Smooth muscle cell (in vitro differentiated cells): ENCODE results near the gene ZNF568. TPM values are rescaled to one million over a fixed set of nuclear protein-coding genes. Genes with fewer than 3 reads are reported as not detected.

Experiments used
- DNase-seq: peaks from one replicate; lab custom pipeline; 2025; ENCODE audit not compliant: unreplicated experiment; lab: John Stamatoyannopoulos, UW
- H2AFZ ChIP-seq: fragments of 200-600 bp; sonication (generic); 2 replicates; pipeline ENCODE4 v1.6.0; 2016; ENCODE audit warnings: antibody characterized with exemption, low read depth, mild to moderate bottlenecking
- H3F3A ChIP-seq: fragments of 200-600 bp; sonication (generic); 2 replicates; pipeline ENCODE4 v1.6.0; 2017; ENCODE audit warnings: antibody characterized with exemption, low read depth
- H3K27ac ChIP-seq: fragments of 200-600 bp; sonication (generic); 2 replicates; pipeline ENCODE4 v1.5.1; 2016; ENCODE audit warnings: low read depth, mild to moderate bottlenecking
- H3K27me3 ChIP-seq: fragments of 200-600 bp; sonication (generic); 2 replicates; pipeline ENCODE4 v1.6.1; 2016; ENCODE audit warnings: low read depth, mild to moderate bottlenecking
- H3K36me3 ChIP-seq: fragments of 200-600 bp; sonication (generic); 2 replicates; pipeline ENCODE4 v1.5.1; 2016; ENCODE audit warnings: low read depth
- H3K4me1 ChIP-seq: fragments of 200-600 bp; sonication (generic); 2 replicates; pipeline ENCODE4 v1.5.1; 2016; ENCODE audit warnings: low read depth
- H3K4me2 ChIP-seq: fragments of 200-600 bp; sonication (generic); 2 replicates; pipeline ENCODE4 v1.6.0; 2016; ENCODE audit warnings: mild to moderate bottlenecking
- H3K4me3 ChIP-seq: fragments of 200-600 bp; sonication (generic); 2 replicates; pipeline ENCODE4 v1.5.1; 2016; ENCODE audit warnings: mild to moderate bottlenecking
- H3K79me2 ChIP-seq: fragments of 200-600 bp; sonication (generic); 2 replicates; pipeline ENCODE4 v1.6.0; 2016; ENCODE audit warnings: low read depth, mild to moderate bottlenecking
- H3K9ac ChIP-seq: fragments of 200-600 bp; sonication (generic); 2 replicates; pipeline ENCODE4 v1.6.0; 2016; ENCODE audit warnings: low read depth
- H3K9me3 ChIP-seq: fragments of 200-600 bp; sonication (generic); replicated peaks from 2 replicates; pipeline ENCODE4 v1.5.1; 2016; ENCODE audit warnings: low read depth
- H4K20me1 ChIP-seq: fragments of 200-600 bp; sonication (generic); 2 replicates; pipeline ENCODE4 v1.6.0; 2016; ENCODE audit warnings: low read depth
- WGBS: methylation state at CpG from one replicate; pipeline ENCODE4 v1.1.7; 2016; ENCODE audit warnings: low lambda C conversion rate; 5-methylcytosine and 5-hydroxymethylcytosine counted together
- polyA plus RNA-seq: library from polyadenylated mRNA; unstranded; fragments of >200 nt; fragmentation: Nextera tagmentation; extraction: Ambion mirVana; gene quantifications from 2 replicates; pipeline ENCODE4 v1.2.1, GENCODE V29; 2016
- total RNA-seq: library from RNA; depleted of rRNA; stranded (reverse); fragments of >200 nt; gene quantifications from 2 replicates; pipeline ENCODE4 v1.2.3, GENCODE V29; 2014
- TF ChIP-seq, protein P1 (sequence below): fragments of 200-600 bp; sonication (generic); IDR thresholded peaks from 2 replicates; pipeline ENCODE4 v1.5.1; 2017; ENCODE audit warnings: borderline replicate concordance, mild to moderate bottlenecking, antibody characterized with exemption; ENCODE audit not compliant: insufficient read depth, poor library complexity, severe bottlenecking

ZNF568 gene
- total and polyA plus RNA-seq, 2 experiments from 2014 or later = 4.3 to 5.8 TPM

DNA sequence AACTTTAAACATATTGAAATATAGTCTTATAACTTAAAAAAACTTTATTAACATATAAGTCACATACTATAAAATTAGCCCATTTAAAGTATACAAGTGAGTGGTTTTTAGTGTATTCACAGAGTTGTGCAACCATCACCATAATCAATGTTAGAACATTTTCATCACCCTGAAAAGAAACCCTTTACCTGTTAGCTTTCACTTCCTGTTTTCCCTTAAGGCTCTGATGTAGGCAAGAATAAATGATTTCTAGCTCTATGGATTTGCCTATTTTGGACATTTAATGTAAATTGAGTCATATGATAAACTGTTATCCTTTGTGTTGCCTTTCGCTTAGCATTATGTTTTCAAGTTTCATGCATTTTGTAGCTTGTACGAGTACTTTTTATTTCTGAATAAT is 15.6 kb downstream of the ZNF568 start:
- 95% methylated on average over 2 of the region's 2 CpGs for WGBS
- no peak overlapping the region for H3K27ac ChIP-seq
- H3K27me3 ChIP-seq = no peaks in the 10 kb centered on the region
- H3K9me3 ChIP-seq = peaks cover 33% of the 10 kb centered on the region
- no peak overlapping the region for H3K9ac ChIP-seq
- no peak overlapping the region for H2AFZ ChIP-seq
- H4K20me1 ChIP-seq = no peaks in the 10 kb centered on the region
- no peaks in the 10 kb centered on the region for H3F3A ChIP-seq
- TF ChIP-seq, protein P1, sequence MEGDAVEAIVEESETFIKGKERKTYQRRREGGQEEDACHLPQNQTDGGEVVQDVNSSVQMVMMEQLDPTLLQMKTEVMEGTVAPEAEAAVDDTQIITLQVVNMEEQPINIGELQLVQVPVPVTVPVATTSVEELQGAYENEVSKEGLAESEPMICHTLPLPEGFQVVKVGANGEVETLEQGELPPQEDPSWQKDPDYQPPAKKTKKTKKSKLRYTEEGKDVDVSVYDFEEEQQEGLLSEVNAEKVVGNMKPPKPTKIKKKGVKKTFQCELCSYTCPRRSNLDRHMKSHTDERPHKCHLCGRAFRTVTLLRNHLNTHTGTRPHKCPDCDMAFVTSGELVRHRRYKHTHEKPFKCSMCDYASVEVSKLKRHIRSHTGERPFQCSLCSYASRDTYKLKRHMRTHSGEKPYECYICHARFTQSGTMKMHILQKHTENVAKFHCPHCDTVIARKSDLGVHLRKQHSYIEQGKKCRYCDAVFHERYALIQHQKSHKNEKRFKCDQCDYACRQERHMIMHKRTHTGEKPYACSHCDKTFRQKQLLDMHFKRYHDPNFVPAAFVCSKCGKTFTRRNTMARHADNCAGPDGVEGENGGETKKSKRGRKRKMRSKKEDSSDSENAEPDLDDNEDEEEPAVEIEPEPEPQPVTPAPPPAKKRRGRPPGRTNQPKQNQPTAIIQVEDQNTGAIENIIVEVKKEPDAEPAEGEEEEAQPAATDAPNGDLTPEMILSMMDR = no peak
- peaks cover 44% of the 10 kb centered on the region for H3K36me3 ChIP-seq
- no peak for DNase-seq
- H3K79me2 ChIP-seq = no peaks in the 10 kb centered on the region
- H3K4me3 ChIP-seq = no peak overlapping the region
- no peaks in the 10 kb centered on the region for H3K4me1 ChIP-seq
- no peak overlapping the region for H3K4me2 ChIP-seq

DNA sequence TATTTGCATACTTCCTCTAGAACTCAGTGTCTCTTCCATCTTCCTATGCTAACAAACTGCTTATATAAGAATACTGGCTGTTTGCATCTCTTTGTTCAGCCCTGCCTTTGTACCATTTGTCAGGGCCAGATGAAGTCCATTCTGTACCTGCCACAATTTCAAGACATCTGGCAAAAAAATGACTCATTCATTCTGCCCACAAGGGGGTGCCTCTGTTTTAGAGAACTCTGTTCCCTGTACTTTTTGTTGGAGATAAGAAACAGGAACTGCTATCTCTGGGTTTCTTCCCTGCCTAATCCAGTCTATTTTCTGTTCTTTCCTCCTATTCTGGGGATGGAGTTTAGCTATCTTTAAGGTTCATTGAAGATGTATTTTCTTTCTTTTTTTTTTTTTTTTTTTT is 23.0 kb downstream of the ZNF568 start:
- Histone ChIP-seq H3K36me3 (peaks cover 60% of the 10 kb centered on the region), H2AFZ (no peak overlapping the region), H3K79me2 (no peaks in the 10 kb centered on the region), H3F3A (no peaks in the 10 kb centered on the region), H4K20me1 (no peaks in the 10 kb centered on the region), H3K27ac (no peak overlapping the region), H3K4me2 (no peak overlapping the region), H3K9me3 (peaks cover 32% of the 10 kb centered on the region), H3K9ac (no peak overlapping the region), H3K4me1 (no peaks in the 10 kb centered on the region), H3K27me3 (no peaks in the 10 kb centered on the region), H3K4me3 (no peak overlapping the region)
- DNase-seq = no peak
- TF ChIP-seq, protein P1 = no peak

GRCh38 chr19:36950335-36951119 is 34.4 kb downstream of the ZNF568 start:
- 97% methylated on average over 5 of the region's 5 CpGs for WGBS
- H2AFZ ChIP-seq = no peak overlapping the region
- H3F3A ChIP-seq = no peaks in the 10 kb centered on the region
- no peaks in the 10 kb centered on the region for H3K4me1 ChIP-seq
- H3K9me3 ChIP-seq = peaks cover 48% of the 10 kb centered on the region
- TF ChIP-seq, protein P1 = no peak
- H3K9ac ChIP-seq = no peak overlapping the region
- no peaks in the 10 kb centered on the region for H3K27me3 ChIP-seq
- H3K36me3 ChIP-seq = peaks cover 44% of the 10 kb centered on the region
- H3K79me2 ChIP-seq = no peaks in the 10 kb centered on the region
- H3K27ac ChIP-seq = no peak overlapping the region
- DNase-seq = no peak
- no peak overlapping the region for H3K4me2 ChIP-seq
- no peak overlapping the region for H3K4me3 ChIP-seq
- H4K20me1 ChIP-seq = no peaks in the 10 kb centered on the region

DNA sequence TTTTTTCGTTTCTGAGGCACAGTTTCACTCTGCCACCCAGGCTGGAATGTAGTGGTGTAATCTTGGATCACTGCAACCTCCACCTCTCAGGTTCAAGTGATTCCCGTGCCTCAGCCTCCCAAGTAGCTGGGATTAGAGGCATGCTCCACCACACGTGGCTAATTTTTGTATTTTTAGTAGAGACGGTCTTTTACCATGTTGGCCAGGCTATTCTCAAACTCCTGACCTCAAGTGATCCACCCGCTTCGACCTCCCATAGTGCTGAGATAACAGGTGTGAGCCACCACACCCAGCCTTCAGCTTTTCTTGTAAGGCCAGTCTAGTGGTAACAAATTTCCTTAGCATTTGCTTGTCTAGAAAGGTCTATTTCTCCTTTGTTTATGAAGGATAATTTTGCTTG is 46.2 kb downstream of the ZNF568 start:
- H3K9ac ChIP-seq = no peak overlapping the region

More for the DNA sequence above, 46.2 kb downstream of the ZNF568 start:
- Histone ChIP-seq H3K27ac (no peak overlapping the region), H3K4me1 (no peaks in the 10 kb centered on the region), H3K9me3 (peaks cover 26% of the 10 kb centered on the region), H3K4me2 (no peak overlapping the region), H3K36me3 (no peaks in the 10 kb centered on the region), H2AFZ (no peak overlapping the region), H3K4me3 (no peak overlapping the region), H3K79me2 (no peaks in the 10 kb centered on the region), H3K27me3 (no peaks in the 10 kb centered on the region), H4K20me1 (no peaks in the 10 kb centered on the region), H3F3A (no peaks in the 10 kb centered on the region)
- 73% methylated on average over 6 of the region's 6 CpGs for WGBS
- TF ChIP-seq, protein P1 = no peak
- DNase-seq = no peak
